ENCODE measurements around the gene AJAP1.
"Not testable (repeated sequence)": the region's sequence is repeated elsewhere in the genome, so short reads cannot be mapped to it uniquely, and the experiment has no call there.

AJAP1 gene

GRCh38 chr1:4664606-4665005 lies 10.2 kb downstream of the AJAP1 start:
- TF ChIP-seq, protein P1, sequence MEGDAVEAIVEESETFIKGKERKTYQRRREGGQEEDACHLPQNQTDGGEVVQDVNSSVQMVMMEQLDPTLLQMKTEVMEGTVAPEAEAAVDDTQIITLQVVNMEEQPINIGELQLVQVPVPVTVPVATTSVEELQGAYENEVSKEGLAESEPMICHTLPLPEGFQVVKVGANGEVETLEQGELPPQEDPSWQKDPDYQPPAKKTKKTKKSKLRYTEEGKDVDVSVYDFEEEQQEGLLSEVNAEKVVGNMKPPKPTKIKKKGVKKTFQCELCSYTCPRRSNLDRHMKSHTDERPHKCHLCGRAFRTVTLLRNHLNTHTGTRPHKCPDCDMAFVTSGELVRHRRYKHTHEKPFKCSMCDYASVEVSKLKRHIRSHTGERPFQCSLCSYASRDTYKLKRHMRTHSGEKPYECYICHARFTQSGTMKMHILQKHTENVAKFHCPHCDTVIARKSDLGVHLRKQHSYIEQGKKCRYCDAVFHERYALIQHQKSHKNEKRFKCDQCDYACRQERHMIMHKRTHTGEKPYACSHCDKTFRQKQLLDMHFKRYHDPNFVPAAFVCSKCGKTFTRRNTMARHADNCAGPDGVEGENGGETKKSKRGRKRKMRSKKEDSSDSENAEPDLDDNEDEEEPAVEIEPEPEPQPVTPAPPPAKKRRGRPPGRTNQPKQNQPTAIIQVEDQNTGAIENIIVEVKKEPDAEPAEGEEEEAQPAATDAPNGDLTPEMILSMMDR (IDR thresholded peaks at IDR 0.05; ENCODE audit: low read depth, low read length), result no peak
- no peak for DNase-seq (ENCODE audit: extremely low read depth, low read depth)

DNA sequence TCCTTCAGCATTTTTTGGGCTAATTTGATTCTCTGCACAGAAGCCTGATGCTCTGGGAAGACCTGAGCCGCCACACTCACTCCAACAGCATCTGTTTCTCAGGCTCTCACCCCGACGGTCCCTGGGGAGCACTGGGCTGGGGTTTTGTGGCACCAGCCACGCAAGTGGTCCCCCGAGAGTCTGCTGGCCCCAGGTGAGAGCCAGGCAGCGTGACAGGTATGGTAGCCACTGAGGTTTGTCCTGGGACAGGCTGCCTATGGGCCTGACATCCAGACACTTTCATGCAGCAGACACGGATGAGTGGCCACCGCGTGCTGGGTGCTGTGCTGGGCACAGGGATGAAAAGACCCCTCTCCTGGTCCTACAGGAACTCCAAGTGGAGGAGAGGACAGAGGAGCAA lies 11.0 kb downstream of the AJAP1 start:
- TF ChIP-seq, protein P1 (IDR thresholded peaks at IDR 0.05; ENCODE audit: low read depth, low read length), result no peak
- DNase-seq (ENCODE audit: extremely low read depth, low read depth), result no peak

GRCh38 chr1:4666683-4667082 lies 12.3 kb downstream of the AJAP1 start:
- not testable (repeated sequence) for DNase-seq (ENCODE audit: extremely low read depth, low read depth)

- TF ChIP-seq, protein P1 (IDR thresholded peaks at IDR 0.05; ENCODE audit: low read depth, low read length), result no peak
- DNase-seq (ENCODE audit: extremely low read depth, low read depth), result no peak
These were observed 14.6 kb downstream of the AJAP1 start for GRCh38 chr1:4668743-4669700.

DNA sequence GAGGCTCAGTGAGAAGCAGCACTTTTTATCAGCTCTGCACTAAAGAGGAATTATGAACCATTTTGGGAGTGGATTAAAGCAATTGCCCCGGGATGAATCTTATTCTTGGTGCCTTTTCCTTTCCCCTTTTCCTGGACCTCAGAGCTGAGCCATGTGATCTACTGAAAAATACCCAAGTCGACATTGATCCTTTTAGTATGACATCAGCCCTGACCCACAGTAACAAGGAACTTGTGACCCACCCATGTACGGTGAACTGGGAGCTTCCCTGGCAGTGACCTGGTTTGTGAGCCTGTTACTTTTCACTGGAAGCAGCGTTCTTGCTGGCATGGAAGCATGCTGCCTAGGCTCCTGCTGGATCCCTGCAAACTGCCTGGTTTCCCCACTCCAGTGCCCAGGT lies 15.9 kb downstream of the AJAP1 start:
- TF ChIP-seq, protein P1 (IDR thresholded peaks at IDR 0.05; ENCODE audit: low read depth, low read length), result no peak

DNA sequence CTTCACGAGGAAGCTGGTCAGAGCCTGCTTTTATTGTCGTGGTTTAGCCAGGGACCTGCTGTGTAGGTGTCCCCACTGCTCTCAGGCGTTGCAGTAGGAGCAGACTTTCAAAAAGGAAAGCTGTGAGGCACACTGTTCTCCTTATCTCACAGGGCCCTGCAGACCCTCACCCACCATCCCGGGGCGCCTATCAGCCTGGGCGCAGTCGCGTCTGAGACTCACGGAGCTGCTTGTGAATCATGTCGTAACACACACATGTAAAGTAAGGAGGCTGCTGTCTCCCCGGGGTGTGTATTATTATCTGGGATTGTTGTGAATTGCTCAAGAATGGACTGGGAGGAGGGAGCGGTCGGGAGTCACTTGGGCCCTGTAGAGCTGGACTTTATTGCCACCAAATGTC lies 17.4 kb downstream of the AJAP1 start:
- no peak for DNase-seq (ENCODE audit: extremely low read depth, low read depth)

More for the DNA sequence above, 15.9 kb downstream of the AJAP1 start:
- DNase-seq (ENCODE audit: extremely low read depth, low read depth), result no peak

GRCh38 chr1:4673494-4673893 lies 19.1 kb downstream of the AJAP1 start:
- TF ChIP-seq, protein P1 (IDR thresholded peaks at IDR 0.05; ENCODE audit: low read depth, low read length), result no peak
- no peak for DNase-seq (ENCODE audit: extremely low read depth, low read depth)

More for the DNA sequence above, 17.4 kb downstream of the AJAP1 start:
- TF ChIP-seq, protein P1 (IDR thresholded peaks at IDR 0.05; ENCODE audit: low read depth, low read length), result no peak

All from AG09319 (cell line).